ENCODE data around the gene GLOD4.

Gene GLOD4

GRCh38 chr17:731644-732066 is 50.4 kb downstream of the GLOD4 start:
- Histone ChIP-seq H3K36me3 (ENCODE audit: insufficient read depth, low read depth, low read length) (peaks cover 18% of the 10 kb centered on the region), H3K9ac (ENCODE audit: low read depth, low read length) (peak overlapping the region; percentile 76; the same call in 1 of the 2 replicates), H3K4me3 (ENCODE audit: low read length) (peak overlapping the region; percentile 79), H3K27ac (ENCODE audit: low read length) (no peak overlapping the region), H3K4me1 (ENCODE audit: insufficient read depth, low read length) (peaks cover 6% of the 10 kb centered on the region; the same call in 1 of the 2 replicates), H3K27me3 (ENCODE audit: insufficient read depth, low read length) (peaks cover 21% of the 10 kb centered on the region), H3K9me3 (ENCODE audit: insufficient read depth, low read depth, low read length) (no peaks in the 10 kb centered on the region)

GRCh38 chr17:728911-729310 is 53.2 kb downstream of the GLOD4 start:
- no peak overlapping the region for H3K27ac ChIP-seq (ENCODE audit: low read length)

GRCh38 chr17:726271-726919 is 55.7 kb downstream of the GLOD4 start:
- no peak overlapping the region for H3K27ac ChIP-seq (ENCODE audit: low read length)
- no peaks in the 10 kb centered on the region for H3K9me3 ChIP-seq (ENCODE audit: insufficient read depth, low read depth, low read length)
- no peaks in the 10 kb centered on the region for H3K36me3 ChIP-seq (ENCODE audit: insufficient read depth, low read depth, low read length)
- peaks cover 9% of the 10 kb centered on the region for H3K27me3 ChIP-seq (ENCODE audit: insufficient read depth, low read length)
- peak overlapping the region; percentile 41; the same call in 1 of the 2 replicates for H3K4me3 ChIP-seq (ENCODE audit: low read length)
- peaks cover 3% of the 10 kb centered on the region; the same call in 1 of the 2 replicates for H3K4me1 ChIP-seq (ENCODE audit: insufficient read depth, low read length)
- H3K9ac ChIP-seq (ENCODE audit: low read depth, low read length): peak overlapping the region; percentile 29; the same call in 1 of the 2 replicates

More at GRCh38 chr17:728911-729310, 53.2 kb downstream of the GLOD4 start:
- Histone ChIP-seq H3K4me1 (ENCODE audit: insufficient read depth, low read length) (peaks cover 9% of the 10 kb centered on the region; the same call in 1 of the 2 replicates), H3K36me3 (ENCODE audit: insufficient read depth, low read depth, low read length) (no peaks in the 10 kb centered on the region), H3K4me3 (ENCODE audit: low read length) (no peak overlapping the region), H3K9me3 (ENCODE audit: insufficient read depth, low read depth, low read length) (no peaks in the 10 kb centered on the region), H3K27me3 (ENCODE audit: insufficient read depth, low read length) (peaks cover 21% of the 10 kb centered on the region), H3K9ac (ENCODE audit: low read depth, low read length) (no peak overlapping the region)

GRCh38 chr17:725746-726145 is 56.3 kb downstream of the GLOD4 start:
- H3K36me3 ChIP-seq (ENCODE audit: insufficient read depth, low read depth, low read length): no peaks in the 10 kb centered on the region
- H3K4me3 ChIP-seq (ENCODE audit: low read length): peak overlapping the region; percentile 41; the same call in 1 of the 2 replicates
- peaks cover 3% of the 10 kb centered on the region; the same call in 1 of the 2 replicates for H3K4me1 ChIP-seq (ENCODE audit: insufficient read depth, low read length)
- peaks cover 3% of the 10 kb centered on the region for H3K27me3 ChIP-seq (ENCODE audit: insufficient read depth, low read length)
- peak overlapping the region; percentile 29; the same call in 1 of the 2 replicates for H3K9ac ChIP-seq (ENCODE audit: low read depth, low read length)
- no peaks in the 10 kb centered on the region for H3K9me3 ChIP-seq (ENCODE audit: insufficient read depth, low read depth, low read length)
- no peak overlapping the region for H3K27ac ChIP-seq (ENCODE audit: low read length)

- Histone ChIP-seq H3K36me3 (ENCODE audit: insufficient read depth, low read depth, low read length) (no peaks in the 10 kb centered on the region), H3K27ac (ENCODE audit: low read length) (no peak overlapping the region), H3K4me1 (ENCODE audit: insufficient read depth, low read length) (peaks cover 3% of the 10 kb centered on the region; the same call in 1 of the 2 replicates), H3K4me3 (ENCODE audit: low read length) (no peak overlapping the region), H3K9me3 (ENCODE audit: insufficient read depth, low read depth, low read length) (no peaks in the 10 kb centered on the region), H3K27me3 (ENCODE audit: insufficient read depth, low read length) (no peaks in the 10 kb centered on the region), H3K9ac (ENCODE audit: low read depth, low read length) (no peak overlapping the region)
Measured at GRCh38 chr17:725084-725483, 57.0 kb downstream of the GLOD4 start.

GRCh38 chr17:721540-721937 is 60.5 kb downstream of the GLOD4 start:
- H3K36me3 ChIP-seq (ENCODE audit: insufficient read depth, low read depth, low read length): no peaks in the 10 kb centered on the region
- no peak overlapping the region for H3K9ac ChIP-seq (ENCODE audit: low read depth, low read length)
- H3K4me1 ChIP-seq (ENCODE audit: insufficient read depth, low read length): peaks cover 3% of the 10 kb centered on the region; the same call in 1 of the 2 replicates
- H3K27me3 ChIP-seq (ENCODE audit: insufficient read depth, low read length): no peaks in the 10 kb centered on the region
- H3K4me3 ChIP-seq (ENCODE audit: low read length): no peak overlapping the region
- no peaks in the 10 kb centered on the region for H3K9me3 ChIP-seq (ENCODE audit: insufficient read depth, low read depth, low read length)
- H3K27ac ChIP-seq (ENCODE audit: low read length): no peak overlapping the region

GRCh38 chr17:720706-721539 is 61.2 kb downstream of the GLOD4 start:
- Histone ChIP-seq H3K9ac (ENCODE audit: low read depth, low read length) (no peak overlapping the region), H3K27ac (ENCODE audit: low read length) (no peak overlapping the region), H3K9me3 (ENCODE audit: insufficient read depth, low read depth, low read length) (no peaks in the 10 kb centered on the region), H3K36me3 (ENCODE audit: insufficient read depth, low read depth, low read length) (no peaks in the 10 kb centered on the region), H3K4me1 (ENCODE audit: insufficient read depth, low read length) (peaks cover 3% of the 10 kb centered on the region; the same call in 1 of the 2 replicates), H3K4me3 (ENCODE audit: low read length) (no peak overlapping the region), H3K27me3 (ENCODE audit: insufficient read depth, low read length) (no peaks in the 10 kb centered on the region)

- no peaks in the 10 kb centered on the region for H3K4me1 ChIP-seq (ENCODE audit: insufficient read depth, low read length)
- H3K27ac ChIP-seq (ENCODE audit: low read length): no peak overlapping the region
- no peak overlapping the region for H3K9ac ChIP-seq (ENCODE audit: low read depth, low read length)
- H3K36me3 ChIP-seq (ENCODE audit: insufficient read depth, low read depth, low read length): no peaks in the 10 kb centered on the region
- H3K9me3 ChIP-seq (ENCODE audit: insufficient read depth, low read depth, low read length): no peaks in the 10 kb centered on the region
- H3K4me3 ChIP-seq (ENCODE audit: low read length): no peak overlapping the region
- H3K27me3 ChIP-seq (ENCODE audit: insufficient read depth, low read length): no peaks in the 10 kb centered on the region
Measured at GRCh38 chr17:718075-718474, 64.0 kb downstream of the GLOD4 start.

Measured in iPS-20b (cell line).